Smooth muscle cell (in vitro differentiated cells): ENCODE data around the gene HRG. TPM values are rescaled to one million over a fixed set of nuclear protein-coding genes. Genes with fewer than 3 reads are reported as not detected.

Source experiments
- DNase-seq: peaks from one replicate; lab custom pipeline; 2025; ENCODE audit not compliant: unreplicated experiment; lab: John Stamatoyannopoulos, UW
- H2AFZ ChIP-seq: fragments of 200-600 bp; sonication (generic); 2 replicates; pipeline ENCODE4 v1.6.0; 2016; ENCODE audit warnings: antibody characterized with exemption, low read depth, mild to moderate bottlenecking
- H3F3A ChIP-seq: fragments of 200-600 bp; sonication (generic); 2 replicates; pipeline ENCODE4 v1.6.0; 2017; ENCODE audit warnings: antibody characterized with exemption, low read depth
- H3K27ac ChIP-seq: fragments of 200-600 bp; sonication (generic); 2 replicates; pipeline ENCODE4 v1.5.1; 2016; ENCODE audit warnings: low read depth, mild to moderate bottlenecking
- H3K27me3 ChIP-seq: fragments of 200-600 bp; sonication (generic); 2 replicates; pipeline ENCODE4 v1.6.1; 2016; ENCODE audit warnings: low read depth, mild to moderate bottlenecking
- H3K36me3 ChIP-seq: fragments of 200-600 bp; sonication (generic); 2 replicates; pipeline ENCODE4 v1.5.1; 2016; ENCODE audit warnings: low read depth
- H3K4me1 ChIP-seq: fragments of 200-600 bp; sonication (generic); 2 replicates; pipeline ENCODE4 v1.5.1; 2016; ENCODE audit warnings: low read depth
- H3K4me2 ChIP-seq: fragments of 200-600 bp; sonication (generic); 2 replicates; pipeline ENCODE4 v1.6.0; 2016; ENCODE audit warnings: mild to moderate bottlenecking
- H3K4me3 ChIP-seq: fragments of 200-600 bp; sonication (generic); 2 replicates; pipeline ENCODE4 v1.5.1; 2016; ENCODE audit warnings: mild to moderate bottlenecking
- H3K79me2 ChIP-seq: fragments of 200-600 bp; sonication (generic); 2 replicates; pipeline ENCODE4 v1.6.0; 2016; ENCODE audit warnings: low read depth, mild to moderate bottlenecking
- H3K9ac ChIP-seq: fragments of 200-600 bp; sonication (generic); 2 replicates; pipeline ENCODE4 v1.6.0; 2016; ENCODE audit warnings: low read depth
- H3K9me3 ChIP-seq: fragments of 200-600 bp; sonication (generic); replicated peaks from 2 replicates; pipeline ENCODE4 v1.5.1; 2016; ENCODE audit warnings: low read depth
- H4K20me1 ChIP-seq: fragments of 200-600 bp; sonication (generic); 2 replicates; pipeline ENCODE4 v1.6.0; 2016; ENCODE audit warnings: low read depth
- CTCF ChIP-seq: fragments of 200-600 bp; sonication (generic); IDR thresholded peaks from 2 replicates; pipeline ENCODE4 v1.5.1; 2017; ENCODE audit warnings: borderline replicate concordance, mild to moderate bottlenecking, antibody characterized with exemption; ENCODE audit not compliant: insufficient read depth, poor library complexity, severe bottlenecking
- WGBS: methylation state at CpG from one replicate; pipeline ENCODE4 v1.1.7; 2016; ENCODE audit warnings: low lambda C conversion rate; 5-methylcytosine and 5-hydroxymethylcytosine counted together
- polyA plus RNA-seq: library from polyadenylated mRNA; unstranded; fragments of >200 nt; fragmentation: Nextera tagmentation; extraction: Ambion mirVana; gene quantifications from 2 replicates; pipeline ENCODE4 v1.2.1, GENCODE V29; 2016
- total RNA-seq: library from RNA; depleted of rRNA; stranded (reverse); fragments of >200 nt; gene quantifications from 2 replicates; pipeline ENCODE4 v1.2.3, GENCODE V29; 2014

Gene HRG
- total and polyA plus RNA-seq, 2 experiments from 2014 or later, result not detected

DNA sequence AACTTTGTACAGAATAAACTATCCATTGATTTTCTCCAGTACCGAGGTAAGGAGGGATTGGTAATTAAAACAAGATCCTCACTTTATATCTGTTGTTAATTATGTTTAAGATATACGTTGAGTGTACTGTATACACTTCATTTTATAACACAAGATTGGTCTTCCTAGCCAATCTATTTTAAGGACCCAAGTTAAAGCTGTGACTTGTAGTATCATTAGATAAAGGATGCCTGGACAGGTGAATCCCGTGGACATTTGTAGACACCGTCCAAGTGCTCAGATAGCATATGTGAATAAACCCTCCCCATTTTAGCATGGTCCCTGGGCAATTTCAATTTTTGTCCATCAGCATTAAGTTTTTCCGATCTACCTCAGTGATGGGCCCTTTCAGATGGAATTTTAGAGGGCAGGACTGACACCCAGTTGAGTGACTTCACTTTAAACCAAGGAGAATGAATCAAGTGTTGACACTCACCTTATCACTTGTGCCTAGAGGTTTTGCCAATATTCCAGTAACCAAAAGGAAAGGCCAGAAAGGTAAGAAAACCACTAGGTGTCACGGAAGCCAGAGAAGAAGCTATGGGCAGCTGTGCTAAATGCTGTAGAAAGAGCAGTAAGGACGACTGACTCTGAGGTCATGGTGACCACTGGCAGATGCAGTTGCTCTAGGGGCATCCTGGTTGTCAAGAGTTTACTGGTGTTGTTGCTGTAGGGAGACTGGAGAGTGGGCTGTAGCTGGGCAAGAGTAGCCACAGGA, 43.7 kb upstream of the HRG start:
- Histone ChIP-seq H3K79me2 (no peaks in the 10 kb centered on the region), H3K27ac (no peak overlapping the region), H3K27me3 (peaks cover 6% of the 10 kb centered on the region), H2AFZ (no peak overlapping the region), H3F3A (no peaks in the 10 kb centered on the region), H3K4me3 (no peak overlapping the region), H3K9me3 (no peaks in the 10 kb centered on the region), H3K36me3 (no peaks in the 10 kb centered on the region), H4K20me1 (no peaks in the 10 kb centered on the region), H3K9ac (no peak overlapping the region), H3K4me1 (no peaks in the 10 kb centered on the region), H3K4me2 (no peak overlapping the region)
- no peak for DNase-seq
- 87% methylated on average over 7 of the region's 7 CpGs for WGBS
- TF ChIP-seq CTCF, result no peak

- H3K79me2 ChIP-seq, result no peaks in the 10 kb centered on the region
- H3K27ac ChIP-seq, result no peak overlapping the region
- H3K9me3 ChIP-seq, result no peaks in the 10 kb centered on the region
- no peak overlapping the region for H2AFZ ChIP-seq
- no peaks in the 10 kb centered on the region for H3F3A ChIP-seq
- no peaks in the 10 kb centered on the region for H4K20me1 ChIP-seq
- H3K4me1 ChIP-seq, result no peaks in the 10 kb centered on the region
- no peak for TF ChIP-seq CTCF
- WGBS, result 46% methylated on average over 2 of the region's 2 CpGs
- H3K4me3 ChIP-seq, result no peak overlapping the region
- no peak for DNase-seq
- H3K4me2 ChIP-seq, result no peak overlapping the region
- H3K36me3 ChIP-seq, result no peaks in the 10 kb centered on the region
- H3K9ac ChIP-seq, result no peak overlapping the region
- H3K27me3 ChIP-seq, result peaks cover 6% of the 10 kb centered on the region
These were observed 43.0 kb upstream of the HRG start for GRCh38 chr3:186622651-186623310.

GRCh38 chr3:186624598-186624997, 41.2 kb upstream of the HRG start:
- Histone ChIP-seq H3F3A (no peaks in the 10 kb centered on the region), H3K27ac (no peak overlapping the region), H3K9ac (no peak overlapping the region), H2AFZ (no peak overlapping the region), H3K27me3 (peaks cover 13% of the 10 kb centered on the region), H3K79me2 (no peaks in the 10 kb centered on the region), H3K4me1 (no peaks in the 10 kb centered on the region), H4K20me1 (no peaks in the 10 kb centered on the region), H3K4me2 (no peak overlapping the region), H3K36me3 (no peaks in the 10 kb centered on the region), H3K4me3 (no peak overlapping the region), H3K9me3 (no peaks in the 10 kb centered on the region)
- DNase-seq, result no peak
- WGBS, result 85% methylated on average over 4 of the region's 4 CpGs
- TF ChIP-seq CTCF, result no peak
